Measurements from ENCODE around the gene CDC34. TPM values are rescaled to one million over a fixed set of nuclear protein-coding genes. Genes with fewer than 3 reads are reported as not detected.

The CDC34 gene
- total and polyA plus RNA-seq, 9 of the 15 experiments (the other 6 are each of a cell fraction or from before 2014, with no cell fraction given), result 0.80 to 203 (median 65.5) TPM

- TF ChIP-seq ZBTB9 (CRISPR knock-in tag; IDR thresholded peaks at IDR 0.05) (peak; percentile 75; the same call in 1 of the 2 replicates), HCFC1 (IDR thresholded peaks at IDR 0.05; ENCODE audit: low read depth, low read length) (no peak), ID3 (CRISPR knock-in tag; IDR thresholded peaks at IDR 0.05) (no peak), ID3 (tag; IDR thresholded peaks at IDR 0.05) (peak; percentile 52; the same call in 1 of the 2 replicates), PATZ1 (CRISPR knock-in tag; IDR thresholded peaks at IDR 0.05; ENCODE audit: borderline replicate concordance) (no peak), ZNF165 (CRISPR knock-in tag; IDR thresholded peaks at IDR 0.05; ENCODE audit: borderline replicate concordance) (no peak), NFE2L1 (tag; IDR thresholded peaks at IDR 0.05; ENCODE audit: borderline replicate concordance, low read depth) (no peak), XRCC3 (IDR thresholded peaks at IDR 0.05) (no peak), ZBTB5 (IDR thresholded peaks at IDR 0.05) (no peak), ZNF512 (tag; IDR thresholded peaks at IDR 0.05) (no peak), SIRT6 (IDR thresholded peaks at IDR 0.05; ENCODE audit: low read depth, low read length) (no peak), DLX4 (CRISPR knock-in tag; IDR thresholded peaks at IDR 0.05) (no peak), CREB3 (tag; conservative IDR thresholded peaks at IDR 0.05; ENCODE audit: low read depth) (peak; percentile 53; the same call in 1 of the 2 replicates), GTF2F1 (IDR thresholded peaks at IDR 0.05; ENCODE audit: low read depth, low read length) (no peak), POLR2G (IDR thresholded peaks at IDR 0.05; ENCODE audit: low read depth, low read length) (peak; percentile 79), ZBED1 (IDR thresholded peaks at IDR 0.05) (no peak), ZNF586 (CRISPR knock-in tag; conservative IDR thresholded peaks at IDR 0.05) (no peak), EWSR1 (IDR thresholded peaks at IDR 0.05; ENCODE audit: borderline replicate concordance, low read depth, partially characterized antibody) (no peak), SOX6 (IDR thresholded peaks at IDR 0.05) (no peak)
Measured at GRCh38 chr19:491146-491741, 40.3 kb upstream of the CDC34 start (continued).

Measured in K562 (cell line).